ENCODE data around the gene OSBPL8.

DNA sequence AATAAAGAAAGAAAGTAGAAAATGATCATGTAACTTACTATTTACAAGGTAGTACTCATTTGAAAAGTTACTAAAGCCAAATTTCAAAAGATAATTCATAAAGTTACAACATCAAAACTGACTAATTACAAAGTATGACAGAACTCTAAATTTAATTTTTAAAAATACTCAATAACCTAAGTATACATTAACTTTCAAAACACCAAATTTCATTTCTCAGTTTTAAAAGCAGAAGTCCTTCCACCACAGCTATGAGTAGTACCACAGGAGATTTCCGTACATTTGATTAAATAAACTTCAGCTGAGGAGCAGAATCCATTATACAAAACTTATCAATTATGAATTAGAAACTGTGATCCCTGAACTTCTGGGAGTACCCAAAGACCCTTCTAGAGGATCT lies 110.6 kb downstream of the OSBPL8 start:
- TF ChIP-seq, protein P1, sequence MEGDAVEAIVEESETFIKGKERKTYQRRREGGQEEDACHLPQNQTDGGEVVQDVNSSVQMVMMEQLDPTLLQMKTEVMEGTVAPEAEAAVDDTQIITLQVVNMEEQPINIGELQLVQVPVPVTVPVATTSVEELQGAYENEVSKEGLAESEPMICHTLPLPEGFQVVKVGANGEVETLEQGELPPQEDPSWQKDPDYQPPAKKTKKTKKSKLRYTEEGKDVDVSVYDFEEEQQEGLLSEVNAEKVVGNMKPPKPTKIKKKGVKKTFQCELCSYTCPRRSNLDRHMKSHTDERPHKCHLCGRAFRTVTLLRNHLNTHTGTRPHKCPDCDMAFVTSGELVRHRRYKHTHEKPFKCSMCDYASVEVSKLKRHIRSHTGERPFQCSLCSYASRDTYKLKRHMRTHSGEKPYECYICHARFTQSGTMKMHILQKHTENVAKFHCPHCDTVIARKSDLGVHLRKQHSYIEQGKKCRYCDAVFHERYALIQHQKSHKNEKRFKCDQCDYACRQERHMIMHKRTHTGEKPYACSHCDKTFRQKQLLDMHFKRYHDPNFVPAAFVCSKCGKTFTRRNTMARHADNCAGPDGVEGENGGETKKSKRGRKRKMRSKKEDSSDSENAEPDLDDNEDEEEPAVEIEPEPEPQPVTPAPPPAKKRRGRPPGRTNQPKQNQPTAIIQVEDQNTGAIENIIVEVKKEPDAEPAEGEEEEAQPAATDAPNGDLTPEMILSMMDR (IDR thresholded peaks at IDR 0.05) = no peak
- no peak for TF ChIP-seq POLR2A (IDR thresholded peaks at IDR 0.05)
- TF ChIP-seq EP300 (IDR thresholded peaks at IDR 0.05) = no peak

Measured in sigmoid colon (tissue), 4 donors.